ENCODE data around the gene AAK1. TPM values are rescaled to one million over a fixed set of nuclear protein-coding genes. Genes with fewer than 3 reads are reported as not detected.

Gene AAK1
- total and polyA plus RNA-seq, 4 donors = 6.9 to 95.6 (median 51.0) TPM

DNA sequence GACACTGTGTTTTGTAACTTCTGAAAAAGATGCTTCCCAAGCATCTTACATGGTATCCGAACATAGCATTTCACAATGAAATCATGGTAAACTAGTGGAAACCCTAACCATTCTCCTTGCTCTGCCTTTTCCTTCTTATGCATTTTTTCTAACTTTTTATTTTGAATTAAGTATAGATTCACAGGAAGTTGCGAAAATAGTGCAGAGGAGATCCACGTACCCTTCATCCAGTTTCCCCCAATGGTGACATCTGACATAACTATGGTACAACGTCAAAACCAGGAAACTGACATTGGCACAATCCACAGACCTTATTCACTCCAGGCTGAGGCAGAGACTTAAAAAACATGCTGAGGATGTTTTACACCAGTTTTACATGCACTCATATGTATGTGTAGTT lies 38.3 kb downstream of the AAK1 start:
- Histone ChIP-seq H3K36me3 (ENCODE audit: control insufficient read depth in 1 of 2, insufficient read depth in 2 of 2, low read length in 1 of 2) (no peaks in the 10 kb centered on the region), H3K4me3 (ENCODE audit: low read length in 2 of 2) (no peak overlapping the region), H3K9me3 (ENCODE audit: control insufficient read depth, low read length) (no peaks in the 10 kb centered on the region), H3K27ac (ENCODE audit: low read depth in 1 of 2, low read length in 2 of 2) (no peak overlapping the region), H3K27me3 (ENCODE audit: control insufficient read depth in 1 of 2, insufficient read depth in 2 of 2, low read length in 1 of 2) (no peaks in the 10 kb centered on the region), H3K4me1 (ENCODE audit: control insufficient read depth in 1 of 2, insufficient read depth in 2 of 2, low read length in 2 of 2) (peaks cover 0 to 3% of the 10 kb centered on the region in 2 donors)
- ATAC-seq (ENCODE audit: low FRiP score) (no peak), DNase-seq (no peak)
- WGBS, 2 donors = 93 to 94% methylated on average over 4 of the region's 4 CpGs
- intact Hi-C loops (cut with DNase I) = no loop called here

GRCh38 chr2:69604836-69605235 lies 38.7 kb downstream of the AAK1 start:
- WGBS, 2 donors = 67 to 76% methylated on average over 1 of the region's 1 CpG
- intact Hi-C loops (cut with DNase I) = no loop called here
- peaks cover 0 to 3% of the 10 kb centered on the region in 2 donors for H3K4me1 ChIP-seq (ENCODE audit: control insufficient read depth in 1 of 2, insufficient read depth in 2 of 2, low read length in 2 of 2)

DNA sequence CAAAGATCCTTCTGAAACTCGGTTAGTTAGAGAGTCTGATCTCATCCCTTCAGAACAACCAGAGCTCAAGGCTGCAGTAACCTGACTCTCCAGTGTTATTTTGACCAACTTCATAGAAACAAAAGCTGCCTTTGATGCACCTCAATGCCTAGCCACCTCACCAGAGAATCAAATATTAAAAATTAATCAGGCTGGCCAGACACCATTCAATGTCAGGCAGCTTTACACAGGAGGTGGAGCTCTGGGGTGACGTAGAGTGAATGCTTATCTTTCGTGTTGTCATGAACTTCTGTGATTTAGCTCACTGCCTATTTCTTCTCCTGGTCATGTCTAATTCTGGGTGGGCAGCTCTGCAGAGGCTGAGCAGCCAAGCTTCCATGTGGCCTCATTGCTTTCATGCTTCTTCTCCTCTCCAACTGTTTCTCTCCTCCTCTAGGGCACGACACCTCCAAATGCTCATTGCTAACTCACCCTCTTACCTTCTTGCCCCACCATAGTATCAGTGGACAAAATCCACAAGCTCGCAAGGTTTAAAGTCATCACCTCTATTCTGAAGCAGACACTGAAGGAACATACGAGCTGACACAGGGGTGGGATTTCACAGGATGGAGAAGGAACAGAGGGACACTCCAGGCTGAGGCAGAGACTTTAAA lies 39.4 kb downstream of the AAK1 start:
- WGBS, 2 donors = 44 to 49% methylated on average over 6 of the region's 6 CpGs
- Histone ChIP-seq H3K36me3 (ENCODE audit: control insufficient read depth in 1 of 2, insufficient read depth in 2 of 2, low read length in 1 of 2) (no peaks in the 10 kb centered on the region), H3K9me3 (ENCODE audit: control insufficient read depth, low read length) (no peaks in the 10 kb centered on the region), H3K27me3 (ENCODE audit: control insufficient read depth in 1 of 2, insufficient read depth in 2 of 2, low read length in 1 of 2) (no peaks in the 10 kb centered on the region), H3K27ac (ENCODE audit: low read depth in 1 of 2, low read length in 2 of 2) (no peak overlapping the region), H3K4me1 (ENCODE audit: control insufficient read depth in 1 of 2, insufficient read depth in 2 of 2, low read length in 2 of 2) (peaks cover 0 to 3% of the 10 kb centered on the region in 2 donors), H3K4me3 (ENCODE audit: low read length in 2 of 2) (no peak overlapping the region)
- ATAC-seq (ENCODE audit: low FRiP score) (no peak), DNase-seq (no peak)
- intact Hi-C loops (cut with DNase I) = no loop called here

More at GRCh38 chr2:69604836-69605235, 38.7 kb downstream of the AAK1 start:
- Histone ChIP-seq H3K27ac (ENCODE audit: low read depth in 1 of 2, low read length in 2 of 2) (no peak overlapping the region), H3K4me3 (ENCODE audit: low read length in 2 of 2) (no peak overlapping the region), H3K36me3 (ENCODE audit: control insufficient read depth in 1 of 2, insufficient read depth in 2 of 2, low read length in 1 of 2) (no peaks in the 10 kb centered on the region), H3K9me3 (ENCODE audit: control insufficient read depth, low read length) (no peaks in the 10 kb centered on the region), H3K27me3 (ENCODE audit: control insufficient read depth in 1 of 2, insufficient read depth in 2 of 2, low read length in 1 of 2) (no peaks in the 10 kb centered on the region)
- ATAC-seq (ENCODE audit: low FRiP score) (no peak), DNase-seq (no peak)

- H3K36me3 ChIP-seq (ENCODE audit: control insufficient read depth in 1 of 2, insufficient read depth in 2 of 2, low read length in 1 of 2) = no peaks in the 10 kb centered on the region
Observed at GRCh38 chr2:69603146-69603743, 40.3 kb downstream of the AAK1 start.

DNA sequence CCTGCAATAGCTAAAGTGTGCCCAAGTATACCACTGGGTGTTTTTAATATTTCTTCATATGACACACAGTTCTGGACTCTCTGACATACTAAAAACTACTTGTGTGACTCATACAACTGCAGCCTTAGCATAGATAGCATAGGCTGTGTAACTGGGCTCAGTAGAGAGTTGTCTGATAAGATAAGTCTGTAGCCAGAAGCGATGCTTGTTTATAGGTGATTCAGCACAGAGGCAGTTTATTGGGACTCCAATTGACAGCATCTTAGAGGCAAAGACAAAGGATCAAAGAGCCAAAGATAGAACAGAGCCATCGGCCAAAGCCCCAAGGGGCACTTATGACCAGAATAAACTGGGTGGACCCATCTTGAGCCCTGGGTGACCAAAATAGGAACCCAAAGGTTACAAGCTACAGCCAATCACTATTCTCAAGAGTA lies 42.3 kb downstream of the AAK1 start:
- intact Hi-C loops (cut with DNase I) = no loop called here
- 11% methylated on average over 2 of the region's 2 CpGs for WGBS, 2 donors
- Histone ChIP-seq H3K4me1 (ENCODE audit: control insufficient read depth in 1 of 2, insufficient read depth in 2 of 2, low read length in 2 of 2) (no peaks in the 10 kb centered on the region), H3K4me3 (ENCODE audit: low read length in 2 of 2) (no peak overlapping the region), H3K36me3 (ENCODE audit: control insufficient read depth in 1 of 2, insufficient read depth in 2 of 2, low read length in 1 of 2) (no peaks in the 10 kb centered on the region), H3K27me3 (ENCODE audit: control insufficient read depth in 1 of 2, insufficient read depth in 2 of 2, low read length in 1 of 2) (no peaks in the 10 kb centered on the region), H3K27ac (ENCODE audit: low read depth in 1 of 2, low read length in 2 of 2) (peak overlapping the region in 1 of 2 donors; percentile 68), H3K9me3 (ENCODE audit: control insufficient read depth, low read length) (no peaks in the 10 kb centered on the region)
- no peak for DNase-seq
- peak; percentile 78 for ATAC-seq (ENCODE audit: low FRiP score)

More at GRCh38 chr2:69603146-69603743, 40.3 kb downstream of the AAK1 start:
- intact Hi-C loops (cut with DNase I) = no loop called here
- Histone ChIP-seq H3K27me3 (ENCODE audit: control insufficient read depth in 1 of 2, insufficient read depth in 2 of 2, low read length in 1 of 2) (no peaks in the 10 kb centered on the region), H3K4me3 (ENCODE audit: low read length in 2 of 2) (no peak overlapping the region), H3K4me1 (ENCODE audit: control insufficient read depth in 1 of 2, insufficient read depth in 2 of 2, low read length in 2 of 2) (peaks cover 0 to 3% of the 10 kb centered on the region in 2 donors), H3K27ac (ENCODE audit: low read depth in 1 of 2, low read length in 2 of 2) (no peak overlapping the region), H3K9me3 (ENCODE audit: control insufficient read depth, low read length) (no peaks in the 10 kb centered on the region)
- WGBS, 2 donors = 61 to 71% methylated on average over 4 of the region's 4 CpGs
- DNase-seq = no peak
- no peak for ATAC-seq (ENCODE audit: low FRiP score)

DNA sequence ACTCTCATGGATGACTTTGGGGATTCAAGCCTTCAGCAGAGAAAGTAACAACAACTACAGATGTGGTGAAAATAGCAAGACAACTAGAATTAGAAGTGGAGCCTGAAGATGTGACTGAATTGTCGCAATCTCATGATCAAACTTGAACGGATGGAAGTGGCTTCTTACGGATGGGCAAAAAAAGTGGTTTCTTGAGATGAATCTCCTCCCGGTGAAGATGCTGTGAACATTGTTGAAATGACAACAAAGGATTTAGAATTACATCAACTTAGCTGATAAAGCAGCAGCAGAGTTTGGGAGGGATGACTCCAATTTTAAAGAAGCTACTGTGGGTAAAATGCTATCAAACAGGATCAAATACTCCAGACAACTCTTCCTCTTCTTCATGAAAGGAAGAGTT lies 43.1 kb downstream of the AAK1 start:
- Histone ChIP-seq H3K36me3 (ENCODE audit: control insufficient read depth in 1 of 2, insufficient read depth in 2 of 2, low read length in 1 of 2) (no peaks in the 10 kb centered on the region), H3K4me1 (ENCODE audit: control insufficient read depth in 1 of 2, insufficient read depth in 2 of 2, low read length in 2 of 2) (no peaks in the 10 kb centered on the region), H3K27me3 (ENCODE audit: control insufficient read depth in 1 of 2, insufficient read depth in 2 of 2, low read length in 1 of 2) (no peaks in the 10 kb centered on the region), H3K27ac (ENCODE audit: low read depth in 1 of 2, low read length in 2 of 2) (no peak overlapping the region), H3K4me3 (ENCODE audit: low read length in 2 of 2) (no peak overlapping the region), H3K9me3 (ENCODE audit: control insufficient read depth, low read length) (no peaks in the 10 kb centered on the region)
- intact Hi-C loops (cut with DNase I) = no loop called here
- DNase-seq (no peak), ATAC-seq (ENCODE audit: low FRiP score) (no peak)
- 92 to 94% methylated on average over 4 of the region's 4 CpGs for WGBS, 2 donors

DNA sequence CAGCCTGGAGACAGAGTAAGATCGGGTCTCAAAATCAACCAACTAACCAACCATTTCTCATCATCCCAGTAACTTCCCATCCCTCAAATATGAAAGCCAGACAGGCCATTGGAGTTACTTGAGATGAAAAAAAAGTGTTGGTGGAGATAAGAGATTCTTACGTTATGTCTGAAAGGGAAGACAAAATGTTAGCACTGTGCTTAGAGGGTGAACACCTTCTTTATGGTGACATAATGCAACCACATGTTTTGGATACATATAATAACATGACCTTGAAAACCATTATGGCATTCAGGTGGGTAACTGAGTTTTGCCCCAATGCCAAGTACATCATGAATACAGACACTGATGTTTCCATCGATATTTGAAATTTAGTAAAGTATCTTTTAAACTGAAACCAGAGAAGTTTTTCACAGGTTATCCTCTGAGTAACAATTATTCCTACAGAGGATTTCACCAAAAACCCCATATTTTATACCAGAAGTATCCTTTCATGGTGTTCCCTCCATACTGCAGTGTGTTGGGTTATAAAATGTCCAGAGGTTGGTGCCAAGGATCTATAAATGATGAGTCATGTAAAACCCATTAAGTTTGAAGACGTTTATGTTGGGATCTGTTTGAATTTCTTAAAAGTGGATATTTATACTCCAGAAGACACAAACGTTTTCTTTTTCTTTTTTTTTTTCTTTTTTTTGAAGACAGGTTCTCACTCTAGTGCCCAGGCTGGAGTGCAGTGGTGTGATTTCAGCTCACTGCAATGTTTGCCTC lies 45.5 kb downstream of the AAK1 start:
- Histone ChIP-seq H3K27ac (ENCODE audit: low read depth in 1 of 2, low read length in 2 of 2) (no peak overlapping the region), H3K36me3 (ENCODE audit: control insufficient read depth in 1 of 2, insufficient read depth in 2 of 2, low read length in 1 of 2) (no peaks in the 10 kb centered on the region), H3K27me3 (ENCODE audit: control insufficient read depth in 1 of 2, insufficient read depth in 2 of 2, low read length in 1 of 2) (no peaks in the 10 kb centered on the region), H3K4me3 (ENCODE audit: low read length in 2 of 2) (no peak overlapping the region), H3K4me1 (ENCODE audit: control insufficient read depth in 1 of 2, insufficient read depth in 2 of 2, low read length in 2 of 2) (no peaks in the 10 kb centered on the region), H3K9me3 (ENCODE audit: control insufficient read depth, low read length) (no peaks in the 10 kb centered on the region)
- ATAC-seq (ENCODE audit: low FRiP score) = no peak
- WGBS, 2 donors = 61 to 67% methylated on average over 5 of the region's 5 CpGs
- no peak for DNase-seq
- intact Hi-C loops (cut with DNase I) = no loop called here

GRCh38 chr2:69597105-69597504 lies 46.4 kb downstream of the AAK1 start:
- H3K4me3 ChIP-seq (ENCODE audit: low read length in 2 of 2) = no peak overlapping the region
- H3K36me3 ChIP-seq (ENCODE audit: control insufficient read depth in 1 of 2, insufficient read depth in 2 of 2, low read length in 1 of 2) = no peaks in the 10 kb centered on the region
- H3K4me1 ChIP-seq (ENCODE audit: control insufficient read depth in 1 of 2, insufficient read depth in 2 of 2, low read length in 2 of 2) = no peaks in the 10 kb centered on the region
- 94% methylated on average over 5 of the region's 5 CpGs for WGBS, 2 donors
- intact Hi-C loops (cut with DNase I) = no loop called here
- no peak for ATAC-seq (ENCODE audit: low FRiP score)
- H3K27me3 ChIP-seq (ENCODE audit: control insufficient read depth in 1 of 2, insufficient read depth in 2 of 2, low read length in 1 of 2) = no peaks in the 10 kb centered on the region
- no peak for DNase-seq
- no peaks in the 10 kb centered on the region for H3K9me3 ChIP-seq (ENCODE audit: control insufficient read depth, low read length)
- no peak overlapping the region for H3K27ac ChIP-seq (ENCODE audit: low read depth in 1 of 2, low read length in 2 of 2)
